Cerebellar nuclear complex (tissue), 1 donor: Measurements from ENCODE around the gene TP73.

Experiments
- DNase-seq, 2 experiments: peaks; one replicate each; lab custom pipeline; 2025; lab: John Stamatoyannopoulos, UW

Gene TP73

DNA sequence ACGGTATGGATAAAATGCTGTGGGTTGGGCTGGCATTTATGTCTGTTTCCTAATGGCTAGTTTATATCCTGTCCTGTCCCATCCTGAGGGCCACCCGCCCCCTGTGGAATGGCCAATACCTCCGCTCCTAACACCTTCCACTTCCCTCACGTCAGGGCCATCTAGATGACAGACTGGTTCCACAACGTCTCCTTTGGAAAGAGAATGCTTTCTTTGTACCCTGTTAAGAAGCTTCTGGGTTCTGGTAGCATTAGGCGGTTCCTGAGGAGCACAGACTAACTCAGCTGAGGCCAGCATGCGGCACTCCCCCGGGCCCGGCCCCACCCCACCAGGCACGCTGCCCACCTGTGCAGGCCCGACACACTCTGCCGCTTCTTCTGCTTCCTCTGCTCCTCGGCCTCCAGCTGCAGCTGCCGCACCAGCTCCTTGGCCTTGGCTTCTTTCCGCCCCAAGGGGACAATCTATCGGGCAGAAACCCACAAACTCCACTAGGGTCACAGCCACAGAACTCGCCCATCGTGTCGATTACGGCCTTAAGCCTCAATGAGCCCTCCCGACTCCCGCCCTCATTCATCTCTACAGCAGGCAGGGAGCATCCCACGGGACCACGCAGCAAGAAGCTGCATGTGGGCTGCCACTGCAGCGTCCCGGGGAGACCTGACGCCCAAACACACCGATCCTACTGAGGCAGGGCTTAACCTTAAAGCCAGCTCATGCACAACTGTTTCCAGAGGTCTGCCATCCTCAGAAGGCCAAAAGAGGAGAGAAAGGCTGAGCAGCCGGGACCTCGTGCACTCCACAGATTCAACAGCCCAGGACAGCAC is 131.5 kb downstream of the TP73 start:
- no peak for DNase-seq

DNA sequence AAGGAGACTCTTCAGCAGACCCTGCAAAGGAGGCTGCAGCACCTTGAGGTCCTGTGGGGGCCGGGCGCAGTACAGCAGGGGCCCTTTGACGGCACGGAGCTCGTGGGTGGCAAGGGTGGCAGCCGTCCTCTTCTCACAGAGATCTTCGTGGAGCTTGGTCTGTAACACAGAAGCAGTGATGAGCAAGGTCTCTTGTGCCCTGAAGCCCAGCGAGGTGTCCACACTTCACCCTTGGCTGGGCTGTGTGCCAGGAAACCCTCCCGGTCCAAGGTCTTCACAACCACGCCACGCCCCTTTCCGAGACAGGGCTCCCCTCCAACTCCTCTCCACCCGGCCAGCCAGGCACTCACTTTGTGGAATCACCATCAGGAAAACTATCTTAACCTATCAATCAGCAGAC is 132.7 kb downstream of the TP73 start:
- DNase-seq, result no peak

DNA sequence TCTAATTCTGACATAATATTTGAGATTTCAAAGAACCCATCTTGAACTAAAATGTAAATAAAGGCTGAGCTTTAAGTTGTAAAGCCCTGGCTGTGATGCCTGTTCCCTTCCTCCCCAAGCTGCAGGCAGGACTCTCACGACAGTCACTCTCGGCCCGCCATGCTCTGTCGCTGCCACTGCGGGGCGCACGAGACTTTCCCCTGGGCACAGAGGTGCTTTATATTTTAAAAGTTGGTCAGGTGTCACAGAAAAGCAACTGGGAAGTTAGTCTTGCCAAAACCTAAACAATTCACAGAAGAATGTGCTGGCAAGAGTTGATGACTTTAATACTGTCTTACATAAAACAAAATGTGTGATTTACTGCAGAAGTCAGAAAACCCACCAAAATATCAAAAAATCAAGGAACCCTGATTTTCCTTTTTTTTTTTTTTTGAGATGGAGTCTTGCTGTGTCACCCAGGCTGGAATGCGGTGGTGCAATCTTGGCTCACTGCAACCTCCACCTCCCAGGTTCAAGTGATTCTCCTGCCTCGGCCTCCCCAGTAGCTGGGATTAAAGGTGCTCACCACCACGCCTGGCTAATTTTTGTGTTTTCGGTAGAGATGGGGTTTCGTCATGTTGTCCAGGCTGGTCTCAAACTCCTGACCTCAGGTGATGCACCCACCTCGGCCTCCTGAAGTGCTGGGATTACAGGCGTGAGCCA is 133.3 kb downstream of the TP73 start:
- no peak for DNase-seq
